Measurements from ENCODE around the gene SNX27. TPM values are rescaled to one million over a fixed set of nuclear protein-coding genes. Genes with fewer than 3 reads are reported as not detected.

Gene SNX27
- total RNA-seq, 3 donors from 2014 or later (not counting 1 experiment from before 2014, with no cell fraction given) = 17.8 to 25.0 (median 23.7) TPM

DNA sequence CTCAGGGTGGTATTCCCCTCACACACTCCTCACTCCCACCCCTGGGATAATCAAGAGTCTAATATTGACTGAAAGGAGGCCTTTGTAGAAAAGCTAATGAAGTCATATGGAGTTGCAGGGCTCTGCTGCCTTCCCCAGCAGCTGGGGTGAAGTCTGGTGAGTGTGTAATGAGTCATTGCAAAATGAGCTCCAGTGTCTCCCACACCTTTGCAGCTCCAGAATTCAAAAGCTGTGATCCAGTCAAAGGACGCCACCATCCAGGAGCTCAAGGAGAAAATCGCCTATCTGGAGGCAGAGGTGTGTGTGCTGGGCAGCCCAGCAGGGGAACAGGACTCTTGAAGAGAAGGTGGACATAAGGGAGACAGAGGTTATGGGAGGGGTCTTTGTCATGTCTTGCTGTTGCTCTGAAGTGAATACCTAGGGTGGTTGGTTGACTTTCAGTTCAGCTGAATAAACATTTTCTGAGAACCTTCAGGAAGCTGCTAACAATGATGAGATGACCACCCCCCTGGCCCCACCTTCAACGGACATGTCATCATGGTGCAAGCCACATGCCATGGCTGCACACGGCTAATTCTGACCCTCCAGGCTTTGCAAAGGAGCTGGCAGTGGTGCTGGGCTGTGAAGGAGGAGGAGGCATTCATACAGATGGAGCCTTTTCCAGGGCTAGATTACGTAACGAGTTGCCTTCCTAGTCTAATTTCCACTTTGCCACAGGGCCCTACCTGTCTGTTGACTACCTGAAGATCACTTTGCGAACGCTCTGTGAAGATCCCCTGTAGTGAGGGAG lies 32.2 kb upstream of the SNX27 start:
- H3K4me1 Mint-ChIP-seq = no peaks in the 10 kb centered on the region
- Histone ChIP-seq H3K4me3 (ENCODE audit: low read length) (no peak overlapping the region), H3K36me3 (ENCODE audit: control insufficient read depth, insufficient read depth, low read length) (no peaks in the 10 kb centered on the region), H3K4me1 (ENCODE audit: control insufficient read depth, insufficient read depth, low read length) (no peaks in the 10 kb centered on the region), H3K27ac (ENCODE audit: low read length) (no peak overlapping the region), H3K27me3 (ENCODE audit: control insufficient read depth, insufficient read depth, low read length) (no peaks in the 10 kb centered on the region), H3K9me3 (ENCODE audit: control insufficient read depth, insufficient read depth, low read length) (no peaks in the 10 kb centered on the region)
- H3K9me3 Mint-ChIP-seq = no peaks in the 10 kb centered on the region
- no peak for TF ChIP-seq CTCF (IDR thresholded peaks at IDR 0.05)
- no peak overlapping the region for H3K4me3 Mint-ChIP-seq
- 97% methylated on average over 8 of the region's 8 CpGs for WGBS (ENCODE audit: insufficient coverage)
- DNase-seq = no peak
- no peak overlapping the region for H3K27ac Mint-ChIP-seq
- ATAC-seq = no peak
- H3K36me3 Mint-ChIP-seq = no peaks in the 10 kb centered on the region
- intact Hi-C loops (cut with micrococcal nuclease) = no loop called here
- no peaks in the 10 kb centered on the region for H3K27me3 Mint-ChIP-seq (ENCODE audit: low read depth in 2 of 2)

DNA sequence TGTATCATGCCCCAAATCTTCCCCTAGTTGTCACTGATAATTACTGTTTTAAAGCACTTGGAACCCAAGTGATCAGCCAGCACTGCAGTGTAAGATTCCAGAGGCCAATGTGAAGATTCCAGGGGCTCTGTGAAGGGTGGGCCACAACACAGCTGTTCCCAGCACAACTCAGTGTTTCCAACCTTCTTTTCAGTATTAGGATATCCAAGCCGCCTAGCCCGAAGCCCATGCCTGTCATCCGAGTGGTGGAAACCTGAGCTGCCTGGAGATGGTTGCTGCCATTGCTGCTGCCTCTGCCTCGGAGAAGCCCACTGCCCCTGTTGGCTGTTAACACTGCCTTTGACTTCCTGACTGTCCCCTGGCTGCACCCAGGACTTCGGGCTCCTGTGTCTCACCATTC lies 30.4 kb upstream of the SNX27 start:
- TF ChIP-seq CTCF (IDR thresholded peaks at IDR 0.05) = no peak
- Mint-ChIP-seq H3K36me3 (no peaks in the 10 kb centered on the region), H3K27me3 (ENCODE audit: low read depth in 2 of 2) (no peaks in the 10 kb centered on the region), H3K4me3 (no peak overlapping the region), H3K9me3 (no peaks in the 10 kb centered on the region), H3K4me1 (no peaks in the 10 kb centered on the region), H3K27ac (no peak overlapping the region)
- Histone ChIP-seq H3K27me3 (ENCODE audit: control insufficient read depth, insufficient read depth, low read length) (no peaks in the 10 kb centered on the region), H3K9me3 (ENCODE audit: control insufficient read depth, insufficient read depth, low read length) (no peaks in the 10 kb centered on the region), H3K4me1 (ENCODE audit: control insufficient read depth, insufficient read depth, low read length) (no peaks in the 10 kb centered on the region), H3K4me3 (ENCODE audit: low read length) (no peak overlapping the region), H3K36me3 (ENCODE audit: control insufficient read depth, insufficient read depth, low read length) (no peaks in the 10 kb centered on the region), H3K27ac (ENCODE audit: low read length) (no peak overlapping the region)
- WGBS (ENCODE audit: insufficient coverage) = 92% methylated on average over 5 of the region's 5 CpGs
- ATAC-seq (no peak), DNase-seq (no peak)
- intact Hi-C loops (cut with micrococcal nuclease) = no loop called here

GRCh38 chr1:151581921-151582320 lies 29.9 kb upstream of the SNX27 start:
- no peaks in the 10 kb centered on the region for H3K36me3 ChIP-seq (ENCODE audit: control insufficient read depth, insufficient read depth, low read length)
- Mint-ChIP-seq H3K9me3 (no peaks in the 10 kb centered on the region), H3K4me1 (no peaks in the 10 kb centered on the region), H3K27ac (no peak overlapping the region), H3K4me3 (no peak overlapping the region), H3K36me3 (no peaks in the 10 kb centered on the region), H3K27me3 (ENCODE audit: low read depth in 2 of 2) (no peaks in the 10 kb centered on the region)
- TF ChIP-seq CTCF (IDR thresholded peaks at IDR 0.05) = no peak
- H3K4me1 ChIP-seq (ENCODE audit: control insufficient read depth, insufficient read depth, low read length) = no peaks in the 10 kb centered on the region
- no peaks in the 10 kb centered on the region for H3K27me3 ChIP-seq (ENCODE audit: control insufficient read depth, insufficient read depth, low read length)
- ATAC-seq (no peak), DNase-seq (no peak)
- no peak overlapping the region for H3K4me3 ChIP-seq (ENCODE audit: low read length)
- H3K9me3 ChIP-seq (ENCODE audit: control insufficient read depth, insufficient read depth, low read length) = no peaks in the 10 kb centered on the region
- intact Hi-C loops (cut with micrococcal nuclease) = no loop called here
- H3K27ac ChIP-seq (ENCODE audit: low read length) = no peak overlapping the region
- WGBS (ENCODE audit: insufficient coverage) = 79% methylated on average over 1 of the region's 1 CpG

GRCh38 chr1:151583796-151584195 lies 28.1 kb upstream of the SNX27 start:
- intact Hi-C loops (cut with micrococcal nuclease) = no loop called here
- Histone ChIP-seq H3K27ac (ENCODE audit: low read length) (no peak overlapping the region), H3K36me3 (ENCODE audit: control insufficient read depth, insufficient read depth, low read length) (no peaks in the 10 kb centered on the region), H3K27me3 (ENCODE audit: control insufficient read depth, insufficient read depth, low read length) (no peaks in the 10 kb centered on the region), H3K4me3 (ENCODE audit: low read length) (no peak overlapping the region), H3K9me3 (ENCODE audit: control insufficient read depth, insufficient read depth, low read length) (no peaks in the 10 kb centered on the region), H3K4me1 (ENCODE audit: control insufficient read depth, insufficient read depth, low read length) (no peaks in the 10 kb centered on the region)
- H3K9me3 Mint-ChIP-seq = no peaks in the 10 kb centered on the region
- WGBS (ENCODE audit: insufficient coverage) = 76% methylated on average over 2 of the region's 2 CpGs
- no peak overlapping the region for H3K27ac Mint-ChIP-seq
- H3K27me3 Mint-ChIP-seq (ENCODE audit: low read depth in 2 of 2) = no peaks in the 10 kb centered on the region
- H3K4me3 Mint-ChIP-seq = no peak overlapping the region
- TF ChIP-seq CTCF (IDR thresholded peaks at IDR 0.05) = no peak
- ATAC-seq (no peak), DNase-seq (no peak)
- H3K36me3 Mint-ChIP-seq = no peaks in the 10 kb centered on the region
- no peaks in the 10 kb centered on the region for H3K4me1 Mint-ChIP-seq

Measured in natural killer cell (primary cell).